AG04450 (cell line): ENCODE measurements around the gene AUTS2. TPM values are rescaled to one million over a fixed set of nuclear protein-coding genes. Genes with fewer than 3 reads are reported as not detected.

Experiments used
- CTCF ChIA-PET: fragments of 300-600, 350-600 bp; formaldehyde crosslinking; extraction: SDS; loops from one replicate; lab custom pipeline; 2022; ENCODE audit warnings: antibody characterized with exemption, inconsistent platforms; lab: Charles Lee
- POLR2A ChIA-PET: fragments of 350-600 bp; formaldehyde crosslinking; extraction: SDS; loops from one replicate; lab custom pipeline; 2021; ENCODE audit warnings: antibody characterized with exemption, inconsistent platforms; lab: Yijun Ruan, JAX
- DNase-seq: peaks from one replicate; pipeline ENCODE4 v3.0.0-alpha.2; 2011; ENCODE audit warnings: low read depth, low spot score
- H3K27ac ChIP-seq: one replicate; pipeline ENCODE4 v1.5.1; 2012; ENCODE audit warnings: low read depth, low read length, control low read depth
- H3K27me3 ChIP-seq: one replicate; pipeline ENCODE4 v1.6.0; 2012; ENCODE audit warnings: low read length; ENCODE audit not compliant: control insufficient read depth, insufficient read depth
- H3K4me3 ChIP-seq: 2 replicates; pipeline ENCODE4 v1.5.1; 2011; ENCODE audit warnings: mild to moderate bottlenecking, low read depth, low read length, control low read depth
- H3K9me3 ChIP-seq: 2 replicates; pipeline ENCODE4 v1.5.1; 2012; ENCODE audit warnings: low read length; ENCODE audit not compliant: control insufficient read depth, insufficient read depth
- CTCF ChIP-seq: IDR thresholded peaks from 2 replicates; pipeline ENCODE4 v1.5.1; 2011; ENCODE audit warnings: low read depth, low read length, control low read depth, inconsistent platforms
- polyA plus RNA-seq: library from polyadenylated mRNA; depleted of rRNA; stranded (reverse); fragments of >200 nt; gene quantifications from 2 replicates; pipeline ENCODE4 v1.2.3, GENCODE V29; 2011

AUTS2 gene
- polyA plus RNA-seq, 1 experiment, result 1.5 TPM

- CTCF ChIA-PET, result no interaction called here
- Histone ChIP-seq H3K4me3 (no peak overlapping the region), H3K9me3 (no peaks in the 10 kb centered on the region), H3K27ac (no peak overlapping the region), H3K27me3 (no peaks in the 10 kb centered on the region)
- POLR2A ChIA-PET, result no interaction called here
- no peak for TF ChIP-seq CTCF
- DNase-seq, result no peak
These were observed 738.3 kb downstream of the AUTS2 start for GRCh38 chr7:70336536-70336935.

- CTCF ChIA-PET, result no interaction called here
- Histone ChIP-seq H3K27ac (no peak overlapping the region), H3K27me3 (no peaks in the 10 kb centered on the region), H3K9me3 (no peaks in the 10 kb centered on the region), H3K4me3 (no peak overlapping the region)
- TF ChIP-seq CTCF, result no peak
- POLR2A ChIA-PET, result no interaction called here
- no peak for DNase-seq
These were observed 739.7 kb downstream of the AUTS2 start for GRCh38 chr7:70338015-70338414.

- TF ChIP-seq CTCF, result no peak
- ChIA-PET POLR2A (no interaction called here), CTCF (no interaction called here)
- no peaks in the 10 kb centered on the region for H3K27me3 ChIP-seq
- H3K9me3 ChIP-seq, result no peaks in the 10 kb centered on the region
- H3K4me3 ChIP-seq, result no peak overlapping the region
- DNase-seq, result no peak
- H3K27ac ChIP-seq, result no peak overlapping the region
These were observed 742.0 kb downstream of the AUTS2 start for GRCh38 chr7:70340236-70340635.

- no peaks in the 10 kb centered on the region for H3K9me3 ChIP-seq
- DNase-seq, result no peak
- no peak for TF ChIP-seq CTCF
- H3K27me3 ChIP-seq, result no peaks in the 10 kb centered on the region
- H3K4me3 ChIP-seq, result no peak overlapping the region
- no peak overlapping the region for H3K27ac ChIP-seq
- CTCF ChIA-PET, result no interaction called here
- POLR2A ChIA-PET, result no interaction called here
These were observed 743.2 kb downstream of the AUTS2 start for GRCh38 chr7:70341446-70341845.

- Histone ChIP-seq H3K27me3 (no peaks in the 10 kb centered on the region), H3K27ac (no peak overlapping the region), H3K9me3 (no peaks in the 10 kb centered on the region), H3K4me3 (no peak overlapping the region)
- no peak for DNase-seq
- CTCF ChIA-PET, result no interaction called here
- POLR2A ChIA-PET, result no interaction called here
- no peak for TF ChIP-seq CTCF
These were observed 745.2 kb downstream of the AUTS2 start for GRCh38 chr7:70343519-70343918.
